RPMI8226 (cell line): ENCODE data around the gene PIK3R2.
A peak's percentile ranks its signal among the peaks of the same experiment; 100 is the strongest.
"Not testable (repeated sequence)": the region's sequence is repeated elsewhere in the genome, so short reads cannot be mapped to it uniquely, and the experiment has no call there.

Experiments used
- DNase-seq: peaks from one replicate; pipeline ENCODE4 v3.0.0-alpha.2; 2015

Gene PIK3R2

GRCh38 chr19:18205200-18205892 is 52.4 kb downstream of the PIK3R2 start:
- peak; percentile 87 for DNase-seq

GRCh38 chr19:18206018-18206417 is 53.1 kb downstream of the PIK3R2 start:
- DNase-seq, result no peak

GRCh38 chr19:18208098-18208951 is 55.4 kb downstream of the PIK3R2 start:
- DNase-seq, result peak; percentile 47

- not testable (repeated sequence) for DNase-seq
Measured at GRCh38 chr19:18209912-18210311, 56.9 kb downstream of the PIK3R2 start.

GRCh38 chr19:18211683-18212082 is 58.7 kb downstream of the PIK3R2 start:
- no peak for DNase-seq

- DNase-seq, result no peak
Measured at GRCh38 chr19:18214779-18215433, 61.9 kb downstream of the PIK3R2 start.

GRCh38 chr19:18216789-18217188 is 63.8 kb downstream of the PIK3R2 start:
- DNase-seq, result no peak

- DNase-seq, result no peak
Measured at GRCh38 chr19:18218159-18218558, 65.2 kb downstream of the PIK3R2 start.

GRCh38 chr19:18218600-18218999 is 65.6 kb downstream of the PIK3R2 start:
- DNase-seq, result no peak
